SH-SY5Y (cell line): ENCODE results near the gene C12orf75.

Experiments
- GATA2 ChIP-seq: IDR thresholded peaks from 2 replicates; pipeline ENCODE4 v1.6.1; 2011; ENCODE audit warnings: mild to moderate bottlenecking, low read depth, low read length
- GATA3 ChIP-seq: IDR thresholded peaks from 2 replicates; pipeline ENCODE4 v1.6.1; 2011; ENCODE audit warnings: low read depth, mild to moderate bottlenecking, low read length, moderate library complexity

DNA sequence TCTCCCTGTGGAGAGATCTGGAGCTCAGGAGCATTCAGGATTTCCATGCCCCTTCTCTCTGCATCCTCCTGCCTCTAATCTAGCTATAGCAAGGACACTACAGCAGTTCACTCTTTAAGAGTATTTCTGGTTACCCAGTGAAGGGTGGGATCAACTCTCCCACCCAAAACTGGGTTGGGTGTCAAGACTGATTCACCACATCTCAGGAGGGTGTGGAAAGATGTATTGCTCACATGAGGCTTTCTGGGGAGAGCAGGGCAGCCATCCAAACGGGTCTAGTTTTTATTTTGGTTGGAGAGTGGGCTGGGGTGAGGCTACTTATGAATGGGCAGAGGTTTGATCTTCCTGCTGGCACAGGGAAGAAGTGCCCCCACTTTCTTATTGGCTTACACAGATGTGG, 18.6 kb downstream of the C12orf75 start:
- TF ChIP-seq GATA2 (no peak), GATA3 (no peak)
